HEK293 (cell line): Measurements from ENCODE around the gene PRDM5.

ENCODE experiments used
- CTCF ChIA-PET: fragments of 350-600 bp; formaldehyde crosslinking; extraction: SDS; loops from one replicate; lab custom pipeline; 2021; ENCODE audit warnings: antibody characterized with exemption; lab: Yijun Ruan, JAX
- POLR2A ChIA-PET: fragments of 300-600 bp; formaldehyde crosslinking; extraction: SDS; loops from one replicate; lab custom pipeline; 2020; ENCODE audit warnings: antibody characterized with exemption, inconsistent platforms; lab: Yijun Ruan, JAX
- H3K27ac ChIP-seq: fragments of 200-500 bp; sonication (Bioruptor generic); 2 replicates; pipeline ENCODE4 v1.5.1; 2014; ENCODE audit warnings: low read depth, low read length, control low read depth, inconsistent platforms; ENCODE audit errors: extremely low read depth
- H3K36me3 ChIP-seq, 2 experiments: fragments of 200-500 bp in 1 of 2; sonication (Bioruptor generic) in 1 of 2; 1 replicate in 1 of 2; 2 replicates in 1 of 2; pipeline ENCODE4 v1.5.1; 2014 to 2017; ENCODE audit warnings: inconsistent platforms in 2 of 2, low read length in 2 of 2; ENCODE audit not compliant: control insufficient read depth in 2 of 2, insufficient read depth in 1 of 2
- H3K4me1 ChIP-seq: fragments of 200-500 bp; sonication (Bioruptor generic); 2 replicates; pipeline ENCODE4 v1.5.1; 2014; ENCODE audit warnings: mild to moderate bottlenecking, low read length, inconsistent platforms; ENCODE audit not compliant: control insufficient read depth, insufficient read depth
- H3K4me3 ChIP-seq: 2 replicates; pipeline ENCODE4 v1.5.1; 2011; ENCODE audit warnings: low read depth, mild to moderate bottlenecking, control low read depth, low read length, moderate library complexity
- H3K9me3 ChIP-seq: fragments of 200-500 bp; sonication (Bioruptor generic); 2 replicates; pipeline ENCODE4 v1.5.1; 2014; ENCODE audit warnings: low read depth, low read length, inconsistent platforms; ENCODE audit not compliant: control insufficient read depth, insufficient read depth
- BCL11A ChIP-seq: fragments of 450-650 bp; formaldehyde crosslinking; IDR thresholded peaks from 2 replicates; pipeline ENCODE4 v1.5.1; 2016; ENCODE audit warnings: low read depth, missing biosample characterization, missing genetic modification characterization
- HOXD13 ChIP-seq: sonication (generic); formaldehyde crosslinking; IDR thresholded peaks from 2 replicates; pipeline ENCODE4 v1.8.0; 2022; ENCODE audit warnings: missing genetic modification reagents, borderline replicate concordance
- KLF10 ChIP-seq: fragments of 450-650 bp; IDR thresholded peaks from 2 replicates; pipeline ENCODE4 v1.5.1; 2018; ENCODE audit warnings: missing biosample characterization, mild to moderate bottlenecking, missing genetic modification characterization
- MEIS1 ChIP-seq: sonication (generic); formaldehyde crosslinking; IDR thresholded peaks from 2 replicates; pipeline ENCODE4 v1.8.1; 2022; ENCODE audit warnings: missing genetic modification reagents, mild to moderate bottlenecking, borderline replicate concordance
- REPIN1 ChIP-seq: fragments of 450-650 bp; formaldehyde crosslinking; IDR thresholded peaks from 2 replicates; pipeline ENCODE4 v1.5.1; 2017; ENCODE audit warnings: missing biosample characterization, missing genetic modification characterization, low read depth
- SETDB1 ChIP-seq: IDR thresholded peaks from one replicate; pipeline ENCODE4 v1.6.1; 2017; ENCODE audit warnings: mild to moderate bottlenecking, low read length, moderate library complexity, mixed read lengths; ENCODE audit not compliant: insufficient read length
- ZFP3 ChIP-seq: fragments of 450-650 bp; formaldehyde crosslinking; IDR thresholded peaks from 2 replicates; pipeline ENCODE4 v1.5.1; 2016; ENCODE audit warnings: low read depth, missing biosample characterization, missing genetic modification characterization
- ZNF112 ChIP-seq: fragments of 450-650 bp; formaldehyde crosslinking; IDR thresholded peaks from 2 replicates; pipeline ENCODE4 v1.5.0; 2017; ENCODE audit warnings: missing biosample characterization, missing genetic modification characterization
- ZNF132 ChIP-seq: fragments of 450-650 bp; formaldehyde crosslinking; IDR thresholded peaks from 2 replicates; pipeline ENCODE4 v1.5.1; 2017; ENCODE audit warnings: missing biosample characterization, missing genetic modification characterization, borderline replicate concordance
- ZNF184 ChIP-seq: fragments of 450-650 bp; IDR thresholded peaks from 2 replicates; pipeline ENCODE4 v1.5.1; 2018; ENCODE audit warnings: missing biosample characterization, mild to moderate bottlenecking, missing genetic modification characterization
- ZNF248 ChIP-seq: fragments of 450-650 bp; formaldehyde crosslinking; IDR thresholded peaks from 2 replicates; pipeline ENCODE4 v1.5.1; 2017; ENCODE audit warnings: missing biosample characterization, missing genetic modification characterization
- ZNF266 ChIP-seq: fragments of 450-650 bp; formaldehyde crosslinking; IDR thresholded peaks from 2 replicates; pipeline ENCODE4 v1.5.1; 2016; ENCODE audit warnings: missing biosample characterization, missing genetic modification characterization, low read depth
- ZNF274 ChIP-seq, 2 experiments: fragments of 200-500 bp in 1 of 2; fragments of 450-650 bp in 1 of 2; sonication (Bioruptor generic) in 1 of 2; formaldehyde crosslinking in 1 of 2; IDR thresholded peaks; 2 replicates each; pipeline versions ENCODE4 v1.5.1 to v1.6.1; 2014 to 2016; ENCODE audit warnings: borderline replicate concordance in 1 of 2, inconsistent platforms in 1 of 2, low read length in 1 of 2, missing biosample characterization in 1 of 2, missing genetic modification characterization in 1 of 2
- ZNF341 ChIP-seq: fragments of 450-650 bp; formaldehyde crosslinking; IDR thresholded peaks from 2 replicates; pipeline ENCODE4; 2016; ENCODE audit warnings: low read depth, missing biosample characterization, missing genetic modification characterization
- ZNF350 ChIP-seq: fragments of 450-650 bp; formaldehyde crosslinking; IDR thresholded peaks from 2 replicates; pipeline ENCODE4 v1.5.0; 2017; ENCODE audit warnings: missing biosample characterization, mild to moderate bottlenecking, missing genetic modification characterization
- ZNF362 ChIP-seq: fragments of 450-650 bp; formaldehyde crosslinking; IDR thresholded peaks from 2 replicates; pipeline ENCODE4 v1.5.1; 2016; ENCODE audit warnings: missing biosample characterization, missing genetic modification characterization
- ZNF394 ChIP-seq: fragments of 450-650 bp; formaldehyde crosslinking; IDR thresholded peaks from 2 replicates; pipeline ENCODE4 v1.5.1; 2016; ENCODE audit warnings: missing biosample characterization, missing genetic modification characterization, mild to moderate bottlenecking, moderate library complexity, borderline replicate concordance
- ZNF423 ChIP-seq: fragments of 450-650 bp; formaldehyde crosslinking; IDR thresholded peaks from 2 replicates; pipeline ENCODE4 v1.5.1; 2016; ENCODE audit warnings: missing biosample characterization, missing genetic modification characterization
- ZNF426 ChIP-seq: fragments of 450-650 bp; formaldehyde crosslinking; IDR thresholded peaks from 2 replicates; pipeline ENCODE4 v1.5.1; 2017; ENCODE audit warnings: missing biosample characterization, missing genetic modification characterization, mild to moderate bottlenecking, inconsistent platforms, moderate library complexity
- ZNF549 ChIP-seq: fragments of 450-650 bp; IDR thresholded peaks from 2 replicates; pipeline ENCODE4 v1.5.1; 2018; ENCODE audit warnings: missing biosample characterization, missing genetic modification characterization, mild to moderate bottlenecking, inconsistent platforms, moderate library complexity
- ZNF571 ChIP-seq: fragments of 450-650 bp; formaldehyde crosslinking; IDR thresholded peaks from 2 replicates; pipeline ENCODE4 v1.5.0; 2017; ENCODE audit warnings: missing biosample characterization, missing genetic modification characterization
- ZNF600 ChIP-seq: fragments of 450-650 bp; formaldehyde crosslinking; IDR thresholded peaks from 2 replicates; pipeline ENCODE4 v1.5.1; 2016; ENCODE audit warnings: missing biosample characterization, missing genetic modification characterization
- ZNF629 ChIP-seq: fragments of 450-650 bp; formaldehyde crosslinking; IDR thresholded peaks from 2 replicates; pipeline ENCODE4 v1.5.1; 2017; ENCODE audit warnings: missing biosample characterization, missing genetic modification characterization
- ZNF670 ChIP-seq: fragments of 450-650 bp; formaldehyde crosslinking; IDR thresholded peaks from 2 replicates; pipeline ENCODE4 v1.5.1; 2016; ENCODE audit warnings: missing biosample characterization, missing genetic modification characterization, low read depth
- ZNF704 ChIP-seq: fragments of 450-650 bp; formaldehyde crosslinking; IDR thresholded peaks from 2 replicates; pipeline ENCODE4 v1.5.1; 2016; ENCODE audit warnings: missing biosample characterization, missing genetic modification characterization
- ZNF747 ChIP-seq: fragments of 450-650 bp; formaldehyde crosslinking; IDR thresholded peaks from 2 replicates; pipeline ENCODE4 v1.5.1; 2016; ENCODE audit warnings: missing biosample characterization, missing genetic modification characterization
- ZNF843 ChIP-seq: fragments of 450-650 bp; formaldehyde crosslinking; IDR thresholded peaks from 2 replicates; pipeline ENCODE4 v1.5.1; 2016; ENCODE audit warnings: missing biosample characterization, missing genetic modification characterization
- ZXDB ChIP-seq: fragments of 450-650 bp; formaldehyde crosslinking; IDR thresholded peaks from 2 replicates; pipeline ENCODE4 v1.5.1; 2016; ENCODE audit warnings: missing biosample characterization, missing genetic modification characterization
- TF ChIP-seq, protein P1 (sequence below): fragments of 450-650 bp; formaldehyde crosslinking; optimal IDR thresholded peaks from 2 replicates; pipeline ENCODE3; 2016; ENCODE audit warnings: missing biosample characterization, mild to moderate bottlenecking, missing genetic modification characterization

The PRDM5 gene

DNA sequence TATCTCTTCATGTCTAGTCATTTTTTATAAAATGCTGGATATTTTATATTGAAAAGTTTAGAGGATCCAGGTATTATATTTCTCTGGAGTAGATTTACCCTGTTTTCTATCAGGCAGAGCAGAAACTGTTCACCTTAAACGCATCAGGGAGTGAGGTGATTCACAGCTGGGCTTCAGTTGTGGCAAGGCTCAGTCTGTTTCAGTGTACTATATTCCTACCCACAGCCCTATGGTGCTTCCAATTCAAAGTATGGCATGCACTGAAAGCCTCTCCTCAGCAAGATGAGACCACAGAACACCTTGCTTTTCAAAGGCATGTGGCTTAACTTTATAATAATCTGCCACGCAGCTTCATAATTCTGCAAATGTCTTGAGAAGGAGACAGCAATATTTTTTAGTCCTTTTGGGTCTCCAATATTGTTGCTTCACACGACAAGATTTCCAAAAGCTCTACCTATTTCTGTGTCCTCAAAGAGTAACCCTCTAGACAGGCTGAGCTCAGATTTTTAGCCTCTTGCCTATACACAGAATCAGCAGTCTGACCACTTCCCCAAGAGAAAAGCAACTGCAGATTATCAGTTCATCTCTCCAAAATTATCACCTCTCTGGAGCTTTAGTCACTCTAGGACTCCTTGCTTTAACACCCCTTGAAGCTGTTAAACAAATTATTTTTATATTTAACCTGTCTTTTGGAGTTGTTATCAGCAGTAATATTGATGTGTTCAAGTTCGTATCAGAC lies 24.4 kb downstream of the PRDM5 start (continued):
- TF ChIP-seq ZNF426 (tag by site-specific recombination) = no peak
- TF ChIP-seq ZNF747 (tag by site-specific recombination) = no peak
- TF ChIP-seq ZNF423 = no peak
- no peak for TF ChIP-seq MEIS1 (CRISPR knock-in tag)
- no peak for TF ChIP-seq KLF10 (tag by site-specific recombination)

- ChIA-PET CTCF (no interaction called here), POLR2A (no interaction called here)
- Histone ChIP-seq H3K36me3 (no peaks in the 10 kb centered on the region), H3K9me3 (no peaks in the 10 kb centered on the region), H3K27ac (no peak overlapping the region), H3K4me1 (no peaks in the 10 kb centered on the region), H3K4me3 (no peak overlapping the region)
- TF ChIP-seq BCL11A = no peak
- TF ChIP-seq ZNF132 (tag by site-specific recombination) = no peak
- no peak for TF ChIP-seq ZNF704 (tag by site-specific recombination)
- no peak for TF ChIP-seq ZNF670 (tag by site-specific recombination)
- no peak for TF ChIP-seq ZNF549 (tag by site-specific recombination)
- TF ChIP-seq ZNF843 (tag by site-specific recombination) = no peak
- no peak for TF ChIP-seq HOXD13
- TF ChIP-seq ZNF274 (IDR thresholded peaks at IDR 0.05; ENCODE audit: low read length) = no peak
- no peak for TF ChIP-seq ZNF274 (tag by site-specific recombination; IDR thresholded peaks at IDR 0.05; ENCODE audit: borderline replicate concordance)
- no peak for TF ChIP-seq ZNF266
- TF ChIP-seq ZNF571 (tag by site-specific recombination) = no peak
- no peak for TF ChIP-seq REPIN1 (tag by site-specific recombination)
- no peak for TF ChIP-seq ZXDB
- no peak for TF ChIP-seq ZNF394 (tag by site-specific recombination)
- TF ChIP-seq, all 188 proteins: peak for 0
Measured at GRCh38 chr4:120895554-120895953, 27.0 kb downstream of the PRDM5 start.

GRCh38 chr4:120893314-120893713 lies 29.2 kb downstream of the PRDM5 start:
- no peak for TF ChIP-seq ZNF184 (tag by site-specific recombination)
- no peak for TF ChIP-seq ZNF341 (tag by site-specific recombination)
- TF ChIP-seq ZNF350 = no peak
- TF ChIP-seq, protein P1, sequence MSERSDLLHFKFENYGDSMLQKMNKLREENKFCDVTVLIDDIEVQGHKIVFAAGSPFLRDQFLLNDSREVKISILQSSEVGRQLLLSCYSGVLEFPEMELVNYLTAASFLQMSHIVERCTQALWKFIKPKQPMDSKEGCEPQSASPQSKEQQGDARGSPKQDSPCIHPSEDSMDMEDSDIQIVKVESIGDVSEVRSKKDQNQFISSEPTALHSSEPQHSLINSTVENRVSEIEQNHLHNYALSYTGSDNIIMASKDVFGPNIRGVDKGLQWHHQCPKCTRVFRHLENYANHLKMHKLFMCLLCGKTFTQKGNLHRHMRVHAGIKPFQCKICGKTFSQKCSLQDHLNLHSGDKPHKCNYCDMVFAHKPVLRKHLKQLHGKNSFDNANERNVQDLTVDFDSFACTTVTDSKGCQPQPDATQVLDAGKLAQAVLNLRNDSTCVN (tag by site-specific recombination) = no peak
- TF ChIP-seq ZNF362 (tag by site-specific recombination) = no peak
- no peak for TF ChIP-seq ZNF629
- TF ChIP-seq ZFP3 (tag by site-specific recombination) = no peak
- no peak for TF ChIP-seq ZNF112 (tag by site-specific recombination)
- no peak for TF ChIP-seq SETDB1
- no peak for TF ChIP-seq ZNF248 (tag by site-specific recombination)
- no peak for TF ChIP-seq ZNF600
- H3K4me3 ChIP-seq = no peak overlapping the region
- H3K4me1 ChIP-seq = no peaks in the 10 kb centered on the region
- ChIA-PET CTCF (interaction anchor here (0.5 kb wide), 1 partner anchor 818 kb away, joined by 6 read pairs; no protein-coding TSS in a partner anchor), POLR2A (interaction anchor here (0.6 kb wide), 1 partner anchor 93 kb away, joined by 3 read pairs; no protein-coding TSS in a partner anchor)
- H3K9me3 ChIP-seq = no peaks in the 10 kb centered on the region
- H3K27ac ChIP-seq = no peak overlapping the region
- H3K36me3 ChIP-seq = no peaks in the 10 kb centered on the region
